HG03521 (cell line): Measurements from ENCODE around the gene ARFGEF2.
"Not testable (repeated sequence)": the region's sequence is repeated elsewhere in the genome, so short reads cannot be mapped to it uniquely, and the experiment has no call there.

Experiments
- ATAC-seq: cut with Tn5 transposase; IDR thresholded peaks from one replicate; pipeline ENCODE4 v1.9.1; 2021; ENCODE audit warnings: mild to moderate bottlenecking, moderate library complexity; ENCODE audit not compliant: unreplicated experiment

The ARFGEF2 gene

GRCh38 chr20:49046087-49046900, 124.8 kb downstream of the ARFGEF2 start, which contains the start of gene CSE1L:
TSS of gene CSE1L (plus strand) at chr20:49046312. CDS start at chr20:49058464, 12,152 bp downstream.
- ATAC-seq, result peak; percentile 86

- no peak for ATAC-seq
Observed at GRCh38 chr20:49052334-49052733, 130.8 kb downstream of the ARFGEF2 start.

GRCh38 chr20:49054056-49054643, 132.6 kb downstream of the ARFGEF2 start:
- ATAC-seq, result no peak

GRCh38 chr20:49063279-49063678, 141.8 kb downstream of the ARFGEF2 start:
- no peak for ATAC-seq

GRCh38 chr20:49074521-49074920, 153.0 kb downstream of the ARFGEF2 start:
- no peak for ATAC-seq

GRCh38 chr20:49078310-49078709, 156.8 kb downstream of the ARFGEF2 start:
- ATAC-seq, result no peak

GRCh38 chr20:49082295-49082694, 160.8 kb downstream of the ARFGEF2 start:
- ATAC-seq, result not testable (repeated sequence)
